Thoracic aorta (tissue), 2 donors: ENCODE results near the gene LRRN4CL. TPM values are rescaled to one million over a fixed set of nuclear protein-coding genes. Genes with fewer than 3 reads are reported as not detected.

Experiments used
- ATAC-seq: fragments of 150-250 bp; one replicate; pipeline ENCODE4 v1.8.0; 2017; ENCODE audit warnings: low read depth; ENCODE audit not compliant: insufficient number of reproducible peaks, low FRiP score
- DNase-seq: peaks from one replicate; pipeline ENCODE4 v3.0.0-alpha.2; 2020; ENCODE audit warnings: low spot score
- H3K27ac ChIP-seq, 2 donors: fragments of 200-600 bp; sonication (generic); 1 replicate in 1 of 2; 2 replicates in 1 of 2; pipeline ENCODE4 v1.5.1; 2016; ENCODE audit warnings: mild to moderate bottlenecking in 2 of 2, moderate library complexity in 2 of 2
- H3K27me3 ChIP-seq: fragments of 200-600 bp; sonication (generic); replicated peaks from 2 replicates; pipeline ENCODE4 v1.6.0; 2016; ENCODE audit warnings: mild to moderate bottlenecking; ENCODE audit not compliant: insufficient read depth
- H3K36me3 ChIP-seq: fragments of 200-600 bp; sonication (generic); one replicate; pipeline ENCODE4 v1.5.1; 2016
- H3K4me1 ChIP-seq, 2 donors: fragments of 200-600 bp; sonication (generic); 1 replicate in 1 of 2; 2 replicates in 1 of 2; pipeline versions ENCODE4 v1.5.1 to v1.6.0; 2016; ENCODE audit warnings: low read depth in 2 of 2, mild to moderate bottlenecking in 1 of 2; ENCODE audit not compliant: control insufficient read depth in 1 of 2
- H3K4me3 ChIP-seq: fragments of 200-600 bp; sonication (generic); 2 replicates; pipeline ENCODE4 v1.5.1; 2016; ENCODE audit warnings: mild to moderate bottlenecking
- H3K9me3 ChIP-seq: fragments of 200-600 bp; sonication (generic); 2 replicates; pipeline ENCODE4 v1.5.1; 2016
- CTCF ChIP-seq: fragments of 200-600 bp; sonication (generic); IDR thresholded peaks from one replicate; pipeline ENCODE4 v1.5.1; 2019; ENCODE audit warnings: antibody characterized with exemption
- total RNA-seq, 2 donors: library from RNA; depleted of rRNA; stranded (reverse); fragments of >200 nt; gene quantifications; one replicate each; pipeline versions ENCODE4 v1.1.0 to v1.2.3, GENCODE V29; 2016

The LRRN4CL gene
- total RNA-seq, 2 donors from 2014 or later, result 10.5 to 22.5 TPM

GRCh38 chr11:62715150-62716130 is 26.1 kb upstream of the LRRN4CL start:
- DNase-seq (no peak), ATAC-seq (no peak)
- Histone ChIP-seq H3K4me1 (peaks cover 0 to 4% of the 10 kb centered on the region in 2 donors), H3K27ac (no peak overlapping the region), H3K27me3 (no peaks in the 10 kb centered on the region), H3K36me3 (peaks cover 67% of the 10 kb centered on the region), H3K9me3 (no peaks in the 10 kb centered on the region), H3K4me3 (no peak overlapping the region)
- TF ChIP-seq CTCF, result no peak

DNA sequence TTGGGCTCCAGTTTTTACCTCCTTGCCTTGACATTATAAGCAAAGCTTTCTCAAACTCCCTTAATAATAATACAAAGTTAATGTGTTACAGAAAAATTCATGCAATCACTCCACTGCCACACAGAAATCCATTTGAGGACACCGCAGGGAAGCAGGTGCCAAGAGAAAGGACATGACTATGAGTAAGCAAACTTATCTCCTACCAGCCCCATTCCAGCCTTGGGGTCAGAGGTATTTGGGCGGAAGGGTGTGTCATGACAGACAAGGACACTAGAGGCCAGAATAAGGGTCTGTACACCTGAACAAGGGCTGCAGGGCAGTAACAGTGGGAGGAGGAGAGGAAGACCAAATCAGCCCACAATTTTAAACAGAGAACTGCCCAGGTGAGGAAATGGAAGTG is 24.0 kb upstream of the LRRN4CL start:
- no peak for DNase-seq
- TF ChIP-seq CTCF, result no peak

GRCh38 chr11:62712861-62713260 is 23.5 kb upstream of the LRRN4CL start:
- no peak for DNase-seq
- no peak for ATAC-seq
- TF ChIP-seq CTCF, result no peak
- Histone ChIP-seq H3K36me3 (peaks cover 45% of the 10 kb centered on the region), H3K9me3 (no peaks in the 10 kb centered on the region), H3K27ac (no peak overlapping the region), H3K27me3 (no peaks in the 10 kb centered on the region), H3K4me1 (peaks cover 5 to 24% of the 10 kb centered on the region in 2 donors), H3K4me3 (no peak overlapping the region)

More for the DNA sequence above, 24.0 kb upstream of the LRRN4CL start:
- peaks cover 49% of the 10 kb centered on the region for H3K36me3 ChIP-seq
- no peaks in the 10 kb centered on the region for H3K9me3 ChIP-seq
- H3K27ac ChIP-seq, result no peak overlapping the region
- no peaks in the 10 kb centered on the region for H3K27me3 ChIP-seq
- no peak overlapping the region for H3K4me3 ChIP-seq
- H3K4me1 ChIP-seq, result peaks cover 5 to 19% of the 10 kb centered on the region in 2 donors
- ATAC-seq, result no peak

DNA sequence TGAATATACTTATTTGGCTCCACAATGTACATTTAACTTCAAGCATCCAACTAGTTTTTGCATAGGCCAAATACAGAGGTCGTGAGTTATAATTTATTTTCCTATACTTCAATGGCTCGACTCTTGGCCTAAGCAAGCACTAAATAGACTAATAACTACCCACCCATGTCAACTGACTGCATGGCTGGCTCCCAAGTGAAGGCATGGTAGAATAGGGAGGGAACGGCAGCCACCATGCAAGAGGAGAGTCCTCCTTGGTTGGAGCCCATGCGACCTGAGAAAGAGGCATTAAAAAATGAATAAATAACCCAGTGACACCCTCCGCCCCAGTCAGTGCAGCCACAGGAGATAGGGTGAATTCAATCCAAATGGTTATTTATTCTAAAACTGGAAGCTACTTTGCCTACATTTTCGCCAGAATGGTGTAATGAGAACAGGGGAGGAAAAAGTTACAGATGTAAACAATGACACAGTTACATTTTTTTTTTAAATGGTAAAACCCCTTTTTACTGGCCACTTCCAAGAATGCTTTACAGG is 23.0 kb upstream of the LRRN4CL start:
- TF ChIP-seq CTCF, result no peak
- ATAC-seq (no peak), DNase-seq (no peak)
- H3K27me3 ChIP-seq, result no peaks in the 10 kb centered on the region
- H3K4me3 ChIP-seq, result no peak overlapping the region
- H3K9me3 ChIP-seq, result no peaks in the 10 kb centered on the region
- peaks cover 5 to 24% of the 10 kb centered on the region in 2 donors for H3K4me1 ChIP-seq
- peaks cover 40% of the 10 kb centered on the region for H3K36me3 ChIP-seq
- H3K27ac ChIP-seq, result no peak overlapping the region

DNA sequence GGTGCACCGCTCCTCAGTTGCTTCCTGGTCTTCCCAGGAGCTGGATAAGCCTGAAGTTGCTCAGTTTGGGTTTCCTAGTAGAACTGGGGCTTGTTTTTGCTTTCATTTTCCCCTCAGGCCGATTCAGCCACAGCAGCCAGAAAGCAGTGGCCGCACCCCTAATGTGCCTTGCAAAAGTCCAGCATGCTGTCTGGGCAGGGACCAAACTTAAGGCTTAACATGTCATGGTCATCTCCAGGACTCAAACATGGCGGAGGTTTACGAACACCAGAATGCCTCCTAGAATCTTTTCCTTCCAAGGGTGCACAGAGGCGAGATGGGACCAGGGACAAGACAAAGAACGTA is 20.6 kb upstream of the LRRN4CL start:
- H3K9me3 ChIP-seq, result no peaks in the 10 kb centered on the region
- ATAC-seq, result no peak
- TF ChIP-seq CTCF, result no peak
- no peak for DNase-seq
- H3K27me3 ChIP-seq, result no peaks in the 10 kb centered on the region
- peaks cover 18% of the 10 kb centered on the region for H3K36me3 ChIP-seq
- peaks cover 12 to 43% of the 10 kb centered on the region in 2 donors for H3K4me1 ChIP-seq
- peak overlapping the region; percentile 89 to 97 for H3K27ac ChIP-seq
- peak overlapping the region; percentile 71 for H3K4me3 ChIP-seq
